AML-193 (cell line): ENCODE results near the gene AKR1B1.

Source experiments
- DNase-seq, 2 experiments: peaks; one replicate each; lab custom pipeline; 2025; lab: John Stamatoyannopoulos, UW

AKR1B1 gene

DNA sequence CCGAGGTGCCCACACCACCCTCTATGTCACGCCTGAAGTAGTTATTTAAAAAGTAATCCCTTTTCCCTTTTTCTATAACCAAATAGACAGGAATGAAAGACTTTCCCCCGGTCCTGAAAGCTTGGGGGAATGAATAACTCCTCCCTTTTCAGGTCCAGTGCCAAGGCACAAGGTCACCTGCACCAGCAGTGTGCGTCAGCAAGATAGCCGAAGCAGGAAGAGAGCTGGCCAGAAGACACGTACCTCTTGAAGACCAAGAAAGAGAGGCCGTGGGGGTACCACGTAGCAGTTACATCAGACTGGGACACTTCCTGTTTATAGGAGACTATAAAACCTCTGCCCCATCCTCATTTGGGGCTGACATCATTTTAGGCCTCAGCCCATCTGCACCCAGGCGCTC, 10.7 kb upstream of the AKR1B1 start:
- DNase-seq: no peak

DNA sequence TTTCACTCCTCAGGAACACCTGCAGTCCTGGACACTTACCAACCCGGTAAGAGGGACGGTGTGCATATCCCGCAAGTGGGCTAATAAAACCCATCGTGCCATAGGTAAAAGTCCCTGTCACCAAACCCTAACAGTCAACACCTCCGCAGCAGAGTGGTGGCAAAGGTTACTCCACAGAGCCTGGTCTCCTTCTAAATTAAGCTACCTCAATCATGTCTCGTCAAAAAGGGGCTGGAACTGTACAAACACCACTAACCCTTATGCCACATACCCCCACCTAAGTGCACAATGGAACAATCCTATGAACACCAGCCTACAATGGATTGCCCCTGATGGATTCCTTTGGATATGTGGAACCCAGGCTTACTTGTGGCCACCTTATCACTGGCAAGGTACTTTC, 9.6 kb upstream of the AKR1B1 start:
- DNase-seq: no peak

DNA sequence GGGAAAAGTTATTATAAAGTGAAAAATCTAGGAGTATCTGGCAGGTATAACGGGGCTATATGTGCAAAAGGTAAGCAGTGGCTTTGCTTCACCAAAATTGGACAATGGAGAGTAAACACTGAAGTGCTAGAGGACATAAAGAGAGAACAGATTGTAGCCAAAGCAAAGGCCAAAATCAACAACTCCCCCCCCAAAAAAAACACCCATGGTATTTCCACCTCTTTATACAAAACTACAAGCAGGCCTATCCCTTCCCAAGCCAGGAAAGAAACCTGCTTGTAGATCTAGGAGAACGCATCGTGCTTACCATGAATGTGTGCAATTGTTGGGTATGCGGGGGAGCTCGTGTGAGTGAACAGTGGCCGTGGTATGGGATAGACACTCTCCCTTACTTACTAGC, 9.2 kb upstream of the AKR1B1 start:
- DNase-seq: no peak

DNA sequence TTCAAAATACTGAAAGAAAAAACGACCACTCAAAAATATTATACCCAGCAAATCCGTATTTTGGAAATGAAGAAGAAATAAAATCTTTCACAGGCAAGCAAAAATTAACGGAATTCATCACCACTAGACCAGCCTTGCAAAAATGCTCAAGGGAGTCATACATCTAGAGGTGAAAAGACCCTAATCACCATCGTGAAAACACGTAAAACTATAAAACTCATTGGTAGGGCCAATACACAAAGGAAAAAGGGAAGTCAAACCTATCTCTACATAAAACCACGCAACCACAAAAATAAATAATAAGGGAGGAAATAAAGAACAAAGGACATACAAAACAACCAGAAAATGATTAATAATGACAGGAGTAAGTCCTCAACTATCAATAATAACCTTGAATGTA, 6.6 kb upstream of the AKR1B1 start:
- no peak for DNase-seq

DNA sequence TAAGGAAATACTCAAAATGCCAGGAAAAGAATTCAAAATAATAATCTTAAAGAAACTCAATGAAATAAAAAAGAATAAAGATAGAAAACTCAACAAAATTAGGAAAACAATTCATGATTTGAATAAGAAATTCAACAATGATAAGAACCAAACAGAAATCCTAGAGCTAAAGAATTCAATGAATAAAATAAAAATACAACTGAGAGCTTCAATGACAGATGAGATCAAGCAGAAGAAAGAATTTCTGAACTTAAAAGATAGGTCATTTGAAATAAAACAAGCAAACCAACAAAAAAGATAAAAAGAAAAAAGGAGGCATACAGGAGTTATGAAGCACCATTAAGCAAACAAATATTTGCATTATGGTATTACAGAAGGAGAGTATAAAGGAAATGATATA, 5.6 kb upstream of the AKR1B1 start:
- DNase-seq: no peak

DNA sequence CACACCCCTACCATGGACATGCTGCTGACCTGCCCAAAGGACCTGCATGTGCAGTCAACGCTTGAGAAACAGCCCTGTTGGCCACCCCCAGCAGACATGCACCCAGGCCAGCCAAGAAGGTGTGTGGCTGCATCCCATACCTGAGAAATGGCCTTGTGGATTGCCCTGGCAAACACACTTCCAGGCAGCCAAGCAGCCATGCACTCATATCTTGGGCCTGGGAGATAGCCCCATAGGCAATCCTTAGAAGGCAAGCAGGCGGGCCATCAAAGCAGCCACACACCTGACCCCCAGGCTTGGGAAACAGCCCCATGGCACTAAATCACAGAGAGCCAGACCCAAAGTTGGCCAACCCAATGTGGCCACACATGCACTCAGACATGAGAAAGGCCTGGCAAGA, 4.9 kb upstream of the AKR1B1 start:
- no peak for DNase-seq

DNA sequence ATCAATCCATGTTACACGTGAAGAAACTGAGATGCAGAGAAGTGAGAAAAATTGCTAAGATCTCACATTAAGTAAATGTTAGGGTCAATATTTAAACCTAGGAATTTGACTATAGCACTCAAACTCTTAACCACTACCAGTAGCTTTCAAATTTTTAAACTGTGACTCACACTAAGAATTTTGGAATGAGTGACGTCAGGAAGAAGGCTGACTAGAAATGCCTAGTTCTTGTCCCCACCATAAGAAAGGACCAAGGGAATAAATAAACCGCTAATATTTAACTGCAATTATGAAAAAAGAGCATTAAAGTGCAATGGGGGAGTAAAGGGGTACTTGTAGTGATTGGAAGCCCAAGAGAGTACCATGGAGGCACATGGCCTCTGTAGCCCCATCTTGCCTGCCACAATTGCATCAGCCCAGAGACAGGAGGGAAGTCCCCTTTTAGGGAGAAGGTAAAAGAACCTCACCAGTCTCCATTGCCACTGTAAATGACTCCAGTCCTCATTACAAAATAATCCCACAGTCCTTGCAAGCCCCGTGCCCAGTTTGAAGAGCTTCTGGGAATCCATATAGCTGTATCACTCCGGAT, 3.5 kb upstream of the AKR1B1 start:
- DNase-seq: no peak

DNA sequence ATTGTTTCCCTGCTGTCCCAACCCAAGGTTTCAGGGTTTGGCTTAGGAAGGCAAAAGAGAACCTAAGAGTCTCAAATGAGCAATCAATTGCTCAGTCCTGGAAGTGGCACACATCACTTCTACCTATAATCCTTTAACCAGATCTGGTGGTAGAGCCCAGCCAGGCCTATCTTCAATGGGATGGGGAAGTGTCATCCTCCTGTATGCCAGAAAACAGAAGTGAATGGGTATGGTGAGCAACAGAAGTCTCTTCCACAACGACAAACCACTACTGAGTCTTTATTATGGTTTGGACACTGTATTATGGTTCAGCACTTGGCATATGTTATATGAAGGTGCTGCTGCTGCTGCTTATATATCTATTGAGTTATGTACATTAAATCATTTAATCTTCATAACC, 3.0 kb upstream of the AKR1B1 start:
- no peak for DNase-seq

DNA sequence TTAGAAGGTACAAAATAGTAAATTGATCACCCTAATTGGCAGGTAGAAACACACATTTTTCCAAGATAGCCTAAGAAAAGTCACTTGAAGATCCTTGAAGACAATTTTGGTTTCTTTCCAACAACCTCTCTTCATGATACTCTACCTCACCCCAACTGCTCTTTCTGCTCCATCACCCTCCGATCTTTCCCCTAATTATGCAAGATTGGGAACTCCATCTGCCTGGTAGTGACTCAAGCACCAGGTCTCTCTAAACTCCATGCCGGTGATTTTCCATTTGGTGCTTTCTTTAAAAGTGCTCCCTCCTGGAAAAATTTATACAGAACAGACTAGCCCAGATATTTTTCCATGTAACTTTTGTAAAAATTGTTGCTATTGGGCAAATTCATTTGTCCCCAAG, 1.1 kb upstream of the AKR1B1 start:
- no peak for DNase-seq

DNA sequence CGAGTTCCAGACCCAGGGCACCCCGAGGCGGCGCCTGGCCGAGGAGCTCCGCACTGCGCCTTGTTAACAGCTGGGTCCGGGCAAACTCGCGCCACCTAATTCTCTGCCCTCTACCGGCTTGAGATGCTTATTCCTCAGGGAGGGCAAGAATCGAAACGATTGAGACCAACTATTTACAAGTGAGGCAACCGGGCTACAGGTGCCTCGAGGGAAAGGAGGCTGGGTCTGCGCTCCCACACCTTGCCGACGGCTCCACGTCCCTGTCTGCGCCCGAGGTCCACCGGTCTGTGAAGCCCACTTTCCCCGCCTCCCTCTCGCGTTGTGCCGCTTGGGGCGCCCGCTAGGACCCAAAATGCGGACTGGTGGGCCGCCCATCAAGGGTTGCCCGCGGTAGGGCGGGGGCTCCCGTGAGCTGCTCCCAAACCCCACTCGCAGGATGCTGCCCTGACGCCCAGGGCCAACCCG, 527 bp downstream of the AKR1B1 start:
- no peak for DNase-seq

DNA sequence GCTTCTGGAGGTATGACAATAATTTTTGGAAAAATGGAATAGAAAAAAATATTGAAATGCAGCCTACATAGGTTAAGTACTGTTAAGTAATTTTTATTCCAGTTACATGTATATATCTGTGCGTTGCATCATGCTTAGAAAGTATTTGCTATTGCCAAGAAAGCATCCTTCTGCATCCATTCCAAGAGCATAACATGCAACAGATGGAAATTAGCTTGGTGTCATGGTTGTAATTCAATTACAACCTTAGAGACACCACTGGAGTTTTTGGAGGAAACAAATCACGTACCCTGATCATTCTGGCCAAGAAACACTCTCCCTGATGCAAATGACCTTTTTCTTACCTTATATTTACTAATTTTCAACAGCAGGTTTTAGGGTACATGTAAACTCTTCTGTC, 1.7 kb downstream of the AKR1B1 start:
- DNase-seq: no peak

DNA sequence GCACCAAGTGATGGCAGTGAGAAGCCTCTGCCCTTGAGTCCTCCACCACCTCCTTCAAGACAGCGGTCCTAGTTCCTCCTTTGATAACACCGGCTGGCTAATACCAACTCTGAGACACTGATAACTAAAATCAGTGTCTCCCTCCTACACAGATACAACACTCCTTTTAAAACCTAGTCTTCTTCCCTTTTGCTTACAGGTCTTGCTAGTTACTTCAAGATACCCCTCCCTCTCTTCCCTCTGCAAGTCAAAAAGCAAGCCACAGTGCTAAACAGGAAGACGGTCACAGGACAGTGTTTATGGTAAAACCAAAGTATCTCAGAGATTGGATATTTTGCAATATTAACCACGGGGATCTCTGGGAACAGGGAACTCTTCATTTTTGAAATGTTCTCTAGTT, 4.6 kb downstream of the AKR1B1 start:
- peak; percentile 9 to 28 for DNase-seq

DNA sequence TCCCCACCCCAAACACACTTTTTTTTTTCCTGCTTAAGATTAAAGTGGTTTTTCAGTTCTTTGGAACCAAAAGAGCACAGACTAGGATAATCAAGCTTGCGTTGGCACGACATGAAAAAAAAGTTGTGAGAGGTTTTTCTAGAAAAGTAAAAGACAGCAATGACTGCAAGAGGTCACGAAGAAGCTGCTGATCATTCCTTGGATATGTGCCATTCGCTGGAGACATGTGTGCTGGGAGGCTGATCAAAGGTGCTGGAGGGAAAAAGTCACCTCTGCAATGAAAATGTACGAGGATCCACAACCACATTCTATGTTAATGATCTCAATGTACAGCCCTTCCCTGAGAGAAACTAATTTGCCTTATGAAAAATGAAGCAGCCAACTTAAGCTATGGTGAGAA, 5.4 kb downstream of the AKR1B1 start:
- DNase-seq: no peak

DNA sequence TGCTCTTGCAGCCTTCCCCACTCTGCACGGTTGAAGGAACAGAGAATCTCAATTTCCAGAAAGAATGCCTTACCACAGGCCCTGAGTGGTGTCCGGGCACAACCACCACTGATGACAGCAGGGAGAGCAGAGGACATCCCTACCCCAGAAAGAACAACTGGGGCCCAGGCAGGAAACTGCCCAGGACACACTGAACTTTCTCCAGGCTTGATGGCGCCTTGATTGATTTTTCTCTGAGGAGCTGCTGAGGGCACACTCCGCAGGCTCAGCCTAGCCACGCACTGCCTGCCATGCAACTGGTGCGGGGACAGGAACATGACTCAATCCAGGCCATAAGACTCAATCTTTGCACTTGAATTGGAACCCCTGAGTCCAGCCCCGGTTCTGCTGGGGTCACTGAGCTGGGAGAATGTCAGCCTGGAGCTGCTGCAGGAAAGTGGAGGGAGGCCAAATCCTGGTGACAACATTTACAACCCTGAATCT, 5.9 kb downstream of the AKR1B1 start:
- DNase-seq: no peak

DNA sequence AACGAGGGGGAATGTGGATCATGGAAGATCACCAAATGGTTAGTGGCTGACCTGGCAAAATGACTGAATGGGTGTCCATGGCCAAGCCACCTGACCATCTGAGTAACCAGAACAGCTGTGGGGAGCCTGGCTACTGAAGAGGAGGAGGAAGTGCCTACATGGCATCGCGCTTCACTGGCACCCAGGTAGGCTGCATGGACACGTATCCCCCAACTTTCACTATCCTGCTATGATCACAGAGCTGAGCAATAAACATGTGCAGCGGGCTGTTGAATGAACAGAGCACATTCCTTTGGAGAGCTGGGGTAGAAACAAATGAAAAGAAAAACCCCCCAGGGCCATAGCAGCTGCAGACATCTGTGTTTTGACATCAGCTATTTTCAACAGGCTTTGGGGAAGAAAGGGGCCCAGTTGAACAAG, 6.5 kb downstream of the AKR1B1 start:
- DNase-seq: no peak

DNA sequence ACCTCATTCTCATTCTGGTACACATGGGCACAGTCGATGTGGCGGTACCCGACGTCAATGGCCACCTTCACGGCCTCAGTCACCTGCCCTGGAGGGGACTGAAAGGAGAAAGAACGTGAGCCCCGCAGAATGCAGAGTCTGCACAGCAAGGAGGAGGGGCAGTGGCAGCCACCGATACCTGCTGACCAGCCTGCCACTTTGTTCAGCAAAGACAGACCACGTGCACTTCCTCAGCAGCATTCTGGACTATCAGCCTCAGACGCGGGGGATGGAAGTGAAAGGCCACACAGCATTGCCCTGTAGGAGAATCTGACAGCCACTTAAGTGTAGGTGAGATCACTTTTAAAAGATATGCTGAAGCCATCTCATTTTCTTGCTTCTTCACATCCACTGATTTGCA, 7.2 kb downstream of the AKR1B1 start:
- no peak for DNase-seq

DNA sequence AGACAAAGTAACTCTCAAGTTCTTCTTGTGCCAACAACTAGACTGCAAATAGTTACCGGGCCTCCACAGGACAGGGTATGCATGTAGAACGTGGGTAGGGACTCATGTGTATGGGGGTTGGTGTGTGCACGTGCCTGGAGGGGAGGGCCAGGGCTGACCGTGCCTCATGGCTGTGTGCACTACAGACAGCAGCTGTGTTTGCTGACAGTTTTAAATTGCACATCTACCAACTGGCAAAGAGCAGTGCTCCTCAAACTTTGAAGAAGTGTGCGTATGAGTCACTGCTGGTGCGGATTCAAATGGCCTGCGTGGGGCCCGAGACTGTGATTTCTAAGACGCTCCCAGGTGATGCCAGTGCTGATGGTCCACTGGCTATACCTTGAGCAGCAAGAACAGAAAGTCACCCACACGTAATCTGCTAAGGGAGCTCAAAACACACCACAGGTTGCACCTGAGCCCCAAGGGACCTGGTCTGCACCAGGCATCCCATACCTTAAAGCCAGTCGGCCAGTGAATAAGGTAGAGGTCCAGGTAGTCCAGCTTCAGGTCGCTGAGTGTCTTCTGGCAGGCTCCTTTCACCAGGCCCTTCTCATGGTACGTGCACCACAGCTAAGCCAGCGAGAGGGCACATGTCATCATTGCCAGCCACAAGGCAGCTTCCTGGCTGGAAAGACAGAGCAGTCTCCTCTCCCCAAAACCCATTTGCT, 8.5 kb downstream of the AKR1B1 start:
- DNase-seq: no peak

DNA sequence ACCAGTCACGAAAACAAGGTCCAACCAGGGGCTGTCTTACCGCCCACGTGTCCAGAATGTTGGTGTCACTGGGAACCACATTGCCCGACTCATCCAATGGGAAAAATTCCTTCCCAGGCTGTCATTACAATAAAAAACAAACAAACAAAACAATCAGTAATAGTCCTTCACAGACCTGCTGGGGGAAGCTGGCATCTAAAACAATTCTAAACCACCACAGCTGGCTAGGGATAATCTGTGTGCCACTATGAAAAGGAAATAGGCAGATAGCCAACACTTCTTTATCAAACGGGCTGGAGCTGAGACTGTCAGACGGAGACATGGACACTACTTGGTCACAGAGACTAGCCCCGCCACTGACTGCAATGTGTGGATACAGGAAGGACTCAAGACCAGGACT, 9.2 kb downstream of the AKR1B1 start:
- no peak for DNase-seq

DNA sequence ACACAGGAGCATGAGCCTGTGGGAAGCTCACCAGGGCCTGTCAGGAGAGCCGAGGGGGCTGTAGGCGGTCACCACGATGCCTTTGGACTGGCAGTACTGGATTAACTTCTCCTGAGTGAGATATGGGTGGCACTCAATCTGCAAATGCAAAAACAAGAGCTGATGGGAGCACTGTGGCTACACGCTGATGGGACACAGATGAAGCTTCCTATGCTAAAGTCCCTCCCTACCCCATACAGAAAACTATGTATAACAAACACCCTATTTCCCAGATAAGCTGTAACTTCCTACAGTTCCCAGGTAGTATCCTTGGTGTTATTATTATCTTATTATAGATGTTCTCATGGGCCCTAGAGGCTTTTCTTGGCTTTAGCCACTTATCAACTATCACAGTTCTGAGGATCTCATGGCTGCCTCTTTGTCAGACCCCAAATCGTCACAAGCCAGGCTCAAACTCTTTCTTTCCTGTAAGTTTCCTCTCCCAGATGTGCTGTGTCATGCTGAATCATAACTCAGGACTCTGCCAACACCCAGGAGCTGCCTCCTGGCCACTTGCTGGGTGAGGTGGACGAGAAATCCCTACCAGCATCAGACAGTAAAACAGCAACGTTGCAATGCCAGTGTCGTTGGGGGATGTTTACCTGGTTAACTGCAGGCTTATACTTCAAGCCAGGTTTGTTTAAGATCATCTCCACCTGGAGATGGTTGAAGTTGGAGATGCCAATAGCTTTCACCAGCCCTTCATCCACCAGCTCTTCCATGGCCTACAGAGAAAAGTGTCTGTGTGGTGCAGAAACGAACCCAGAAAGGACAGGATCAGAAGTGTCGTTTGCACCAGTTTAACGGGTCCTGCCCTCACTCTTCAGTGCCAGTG, 10.3 kb downstream of the AKR1B1 start:
- no peak for DNase-seq

DNA sequence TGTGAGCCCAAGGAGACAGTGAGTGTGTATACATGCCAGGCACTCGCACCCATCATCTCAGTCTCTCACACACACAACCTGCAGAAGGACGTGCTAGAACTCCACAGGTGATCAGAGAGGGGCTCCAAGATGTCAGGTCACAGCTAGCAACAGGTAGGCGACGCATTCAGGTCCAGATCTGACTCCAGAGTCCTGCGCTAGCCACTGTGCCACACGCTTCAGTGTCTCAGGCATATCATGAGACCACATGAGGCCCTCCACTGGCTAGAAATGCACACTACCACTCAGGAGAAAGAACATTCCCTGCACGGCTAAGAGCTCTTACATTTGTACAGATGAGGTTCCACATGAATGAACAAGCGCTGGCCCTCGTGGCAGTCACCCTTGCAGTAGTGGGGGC, 11.5 kb downstream of the AKR1B1 start:
- DNase-seq: no peak

DNA sequence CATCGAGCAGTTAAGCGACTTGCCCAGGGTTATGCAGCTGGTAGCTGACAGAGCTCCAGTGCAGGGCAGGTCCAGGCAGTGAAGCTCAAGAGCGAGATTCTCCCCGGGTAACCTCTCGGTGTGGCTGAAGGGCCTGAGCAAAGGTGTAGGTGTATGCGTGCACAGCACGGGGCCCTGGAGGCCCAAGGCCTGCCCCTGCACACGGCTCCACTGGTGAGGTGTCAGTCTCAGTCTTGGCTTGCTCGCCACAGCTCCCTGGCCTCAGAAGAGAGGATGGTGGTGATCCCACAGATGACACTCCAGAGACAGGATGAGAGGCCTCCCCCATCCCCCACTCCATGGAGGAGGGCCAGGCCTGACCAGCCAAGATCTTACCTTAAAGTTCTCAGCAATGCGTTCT, 12.0 kb downstream of the AKR1B1 start:
- DNase-seq: no peak

DNA sequence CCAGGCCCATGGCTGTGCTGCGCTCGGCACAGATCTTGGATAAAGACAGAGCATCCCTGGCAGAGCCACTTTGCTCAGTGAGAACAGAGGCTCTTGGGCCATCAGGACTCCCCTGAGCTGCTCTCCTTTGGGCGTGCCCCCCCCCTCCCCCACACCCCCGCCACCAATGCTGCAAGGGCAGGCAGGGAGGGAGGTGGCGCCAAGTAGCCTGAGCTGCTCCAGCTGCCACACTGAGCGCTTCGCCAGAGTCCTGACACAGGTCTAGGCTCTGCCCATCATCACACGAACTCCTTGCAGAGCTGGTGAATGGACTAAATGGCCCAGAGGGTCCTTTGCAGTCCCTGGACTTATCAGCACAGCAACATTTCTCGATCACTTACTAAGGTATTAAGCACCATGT, 12.5 kb downstream of the AKR1B1 start:
- no peak for DNase-seq

DNA sequence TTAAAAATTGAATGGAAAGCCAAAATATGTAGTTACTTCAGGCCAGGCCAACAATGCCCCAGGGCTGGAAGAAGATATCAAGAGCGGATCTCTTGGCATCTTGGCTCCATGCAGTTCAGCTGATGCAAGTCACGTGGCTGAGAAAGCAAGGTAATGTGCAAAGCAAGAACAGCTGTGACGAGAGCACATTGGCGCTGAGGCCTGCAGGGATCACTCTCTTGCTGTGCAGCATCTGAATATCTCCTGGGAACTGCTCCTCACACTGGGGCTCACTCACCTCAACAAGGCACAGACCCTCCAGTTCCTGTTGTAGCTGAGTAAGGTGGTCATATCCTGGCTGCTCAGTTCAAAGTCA, 14.0 kb downstream of the AKR1B1 start:
- no peak for DNase-seq
